ENCODE measurements around the gene SBK1.
"Not testable (repeated sequence)": the region's sequence is repeated elsewhere in the genome, so short reads cannot be mapped to it uniquely, and the experiment has no call there.

The SBK1 gene

DNA sequence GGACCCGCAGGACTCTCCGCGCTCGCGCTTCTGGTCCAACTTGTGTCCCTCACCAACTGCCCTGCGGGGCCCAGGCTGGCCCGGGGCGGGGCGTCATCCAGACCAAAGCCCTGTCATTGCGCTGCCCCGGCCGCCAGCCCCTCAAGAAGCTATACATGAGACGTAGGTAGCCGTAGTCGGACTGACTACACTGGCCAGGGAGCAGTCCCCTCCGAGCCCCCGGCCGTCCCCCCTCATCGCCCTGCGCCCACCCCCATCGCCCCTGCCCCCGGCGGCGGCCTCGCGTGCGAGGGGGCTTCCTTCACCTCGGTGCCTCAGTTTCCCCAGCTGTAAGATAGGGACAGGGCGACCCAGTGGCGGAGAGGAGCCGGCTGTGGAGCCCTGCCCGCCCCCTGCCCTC, 75.6 kb downstream of the SBK1 start:
- H3K27me3 ChIP-seq; H3K4me1 ChIP-seq (ENCODE audit: control insufficient read depth in 1 of 2, insufficient read depth in 1 of 2, low read depth in 1 of 2, low read length in 1 of 2); H3K36me3 ChIP-seq; H3K9me3 ChIP-seq; H3K27ac ChIP-seq; H3K4me3 ChIP-seq (ENCODE audit: low read depth in 1 of 2, low read length in 1 of 2): not testable (repeated sequence)

All from neutrophil (primary cell).